Measurements from ENCODE around the gene TPPP2.

DNA sequence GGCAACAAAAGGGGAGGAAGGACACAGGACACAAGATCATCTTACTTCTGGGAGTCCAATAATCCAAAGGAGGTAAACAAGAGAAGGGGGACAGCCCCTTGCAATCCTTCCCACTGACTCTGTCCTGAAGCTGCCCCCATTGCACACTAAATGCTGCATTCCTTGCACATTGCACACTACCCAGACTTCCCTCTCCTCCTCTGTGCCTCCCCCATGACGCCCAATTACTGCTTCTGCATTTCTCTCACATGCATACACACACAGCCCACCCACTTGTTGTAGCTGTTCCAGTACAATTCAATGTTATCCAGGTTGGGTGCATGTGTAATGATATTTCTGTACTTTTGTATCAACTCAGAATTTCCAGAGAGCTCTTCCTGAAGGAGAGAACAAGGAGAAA lies 10.7 kb upstream of the TPPP2 start:
- TF ChIP-seq, protein P1, sequence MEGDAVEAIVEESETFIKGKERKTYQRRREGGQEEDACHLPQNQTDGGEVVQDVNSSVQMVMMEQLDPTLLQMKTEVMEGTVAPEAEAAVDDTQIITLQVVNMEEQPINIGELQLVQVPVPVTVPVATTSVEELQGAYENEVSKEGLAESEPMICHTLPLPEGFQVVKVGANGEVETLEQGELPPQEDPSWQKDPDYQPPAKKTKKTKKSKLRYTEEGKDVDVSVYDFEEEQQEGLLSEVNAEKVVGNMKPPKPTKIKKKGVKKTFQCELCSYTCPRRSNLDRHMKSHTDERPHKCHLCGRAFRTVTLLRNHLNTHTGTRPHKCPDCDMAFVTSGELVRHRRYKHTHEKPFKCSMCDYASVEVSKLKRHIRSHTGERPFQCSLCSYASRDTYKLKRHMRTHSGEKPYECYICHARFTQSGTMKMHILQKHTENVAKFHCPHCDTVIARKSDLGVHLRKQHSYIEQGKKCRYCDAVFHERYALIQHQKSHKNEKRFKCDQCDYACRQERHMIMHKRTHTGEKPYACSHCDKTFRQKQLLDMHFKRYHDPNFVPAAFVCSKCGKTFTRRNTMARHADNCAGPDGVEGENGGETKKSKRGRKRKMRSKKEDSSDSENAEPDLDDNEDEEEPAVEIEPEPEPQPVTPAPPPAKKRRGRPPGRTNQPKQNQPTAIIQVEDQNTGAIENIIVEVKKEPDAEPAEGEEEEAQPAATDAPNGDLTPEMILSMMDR (IDR thresholded peaks at IDR 0.05): no peak
- TF ChIP-seq POLR2A (IDR thresholded peaks at IDR 0.05) (no peak), EP300 (IDR thresholded peaks at IDR 0.05) (no peak)

All from ovary (tissue), 3 donors.